Thoracic aorta (tissue), 2 donors: ENCODE results near the gene KBTBD2. TPM values are rescaled to one million over a fixed set of nuclear protein-coding genes. Genes with fewer than 3 reads are reported as not detected.
"Not testable (repeated sequence)": the region's sequence is repeated elsewhere in the genome, so short reads cannot be mapped to it uniquely, and the experiment has no call there.

Experiments
- ATAC-seq: fragments of 150-250 bp; one replicate; pipeline ENCODE4 v1.8.0; 2017; ENCODE audit warnings: low read depth; ENCODE audit not compliant: insufficient number of reproducible peaks, low FRiP score
- DNase-seq: peaks from one replicate; pipeline ENCODE4 v3.0.0-alpha.2; 2020; ENCODE audit warnings: low spot score
- H3K27ac ChIP-seq, 2 donors: fragments of 200-600 bp; sonication (generic); 1 replicate in 1 of 2; 2 replicates in 1 of 2; pipeline ENCODE4 v1.5.1; 2016; ENCODE audit warnings: mild to moderate bottlenecking in 2 of 2, moderate library complexity in 2 of 2
- H3K27me3 ChIP-seq: fragments of 200-600 bp; sonication (generic); replicated peaks from 2 replicates; pipeline ENCODE4 v1.6.0; 2016; ENCODE audit warnings: mild to moderate bottlenecking; ENCODE audit not compliant: insufficient read depth
- H3K36me3 ChIP-seq: fragments of 200-600 bp; sonication (generic); one replicate; pipeline ENCODE4 v1.5.1; 2016
- H3K4me1 ChIP-seq, 2 donors: fragments of 200-600 bp; sonication (generic); 1 replicate in 1 of 2; 2 replicates in 1 of 2; pipeline versions ENCODE4 v1.5.1 to v1.6.0; 2016; ENCODE audit warnings: low read depth in 2 of 2, mild to moderate bottlenecking in 1 of 2; ENCODE audit not compliant: control insufficient read depth in 1 of 2
- H3K4me3 ChIP-seq: fragments of 200-600 bp; sonication (generic); 2 replicates; pipeline ENCODE4 v1.5.1; 2016; ENCODE audit warnings: mild to moderate bottlenecking
- H3K9me3 ChIP-seq: fragments of 200-600 bp; sonication (generic); 2 replicates; pipeline ENCODE4 v1.5.1; 2016
- CTCF ChIP-seq: fragments of 200-600 bp; sonication (generic); IDR thresholded peaks from one replicate; pipeline ENCODE4 v1.5.1; 2019; ENCODE audit warnings: antibody characterized with exemption
- total RNA-seq, 2 donors: library from RNA; depleted of rRNA; stranded (reverse); fragments of >200 nt; gene quantifications; one replicate each; pipeline versions ENCODE4 v1.1.0 to v1.2.3, GENCODE V29; 2016

Gene KBTBD2
- total RNA-seq, 2 donors from 2014 or later = 24.1 to 47.9 TPM

GRCh38 chr7:32901629-32902028 is 10.1 kb upstream of the KBTBD2 start:
- no peaks in the 10 kb centered on the region for H3K36me3 ChIP-seq
- H3K27me3 ChIP-seq = no peaks in the 10 kb centered on the region
- ATAC-seq (no peak), DNase-seq (no peak)
- no peaks in the 10 kb centered on the region for H3K9me3 ChIP-seq
- H3K4me1 ChIP-seq = peaks cover 0 to 5% of the 10 kb centered on the region in 2 donors
- TF ChIP-seq CTCF = no peak
- H3K4me3 ChIP-seq = no peak overlapping the region
- no peak overlapping the region for H3K27ac ChIP-seq

- Histone ChIP-seq H3K27ac (no peak overlapping the region), H3K9me3 (no peaks in the 10 kb centered on the region), H3K4me1 (peaks cover 0 to 5% of the 10 kb centered on the region in 2 donors), H3K27me3 (no peaks in the 10 kb centered on the region), H3K4me3 (no peak overlapping the region), H3K36me3 (no peaks in the 10 kb centered on the region)
- TF ChIP-seq CTCF = no peak
- DNase-seq (no peak), ATAC-seq (no peak)
Measured at GRCh38 chr7:32900433-32900995, 9.0 kb upstream of the KBTBD2 start.

DNA sequence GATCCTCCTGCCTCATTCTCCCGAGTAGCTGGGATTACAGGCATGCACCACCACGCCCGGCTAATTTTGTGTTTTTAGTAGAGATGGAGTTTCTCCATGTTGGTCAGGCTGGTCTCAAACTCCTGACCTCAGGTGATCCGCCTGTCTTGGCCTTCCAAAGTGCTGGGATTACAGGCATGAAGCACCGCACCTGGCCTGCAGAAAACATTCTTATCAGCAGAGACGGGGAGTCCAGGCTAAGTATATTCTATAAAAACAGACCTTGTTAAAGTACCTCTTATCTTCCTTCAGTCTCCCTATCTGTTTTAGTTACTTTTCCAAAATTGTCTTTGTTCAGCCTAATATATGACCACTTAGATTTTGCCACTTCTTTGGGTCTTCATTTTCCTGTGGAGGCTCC is 5.8 kb upstream of the KBTBD2 start:
- H3K4me3 ChIP-seq, H3K36me3 ChIP-seq, DNase-seq, H3K27ac ChIP-seq, H3K9me3 ChIP-seq, ATAC-seq, H3K27me3 ChIP-seq: not testable (repeated sequence)
- peaks cover 7 to 10% of the 10 kb centered on the region in 2 donors for H3K4me1 ChIP-seq

- ATAC-seq (no peak), DNase-seq (no peak)
- Histone ChIP-seq H3K4me1 (peaks cover 7 to 10% of the 10 kb centered on the region in 2 donors), H3K27ac (no peak overlapping the region), H3K27me3 (no peaks in the 10 kb centered on the region), H3K36me3 (no peaks in the 10 kb centered on the region), H3K9me3 (no peaks in the 10 kb centered on the region), H3K4me3 (no peak overlapping the region)
- TF ChIP-seq CTCF = no peak
Measured at GRCh38 chr7:32896564-32897347, 5.2 kb upstream of the KBTBD2 start.

- Histone ChIP-seq H3K27me3 (no peaks in the 10 kb centered on the region), H3K4me1 (peaks cover 14 to 20% of the 10 kb centered on the region in 2 donors), H3K9me3 (no peaks in the 10 kb centered on the region), H3K36me3 (no peaks in the 10 kb centered on the region), H3K27ac (no peak overlapping the region), H3K4me3 (no peak overlapping the region)
- ATAC-seq = no peak
- DNase-seq = no peak
- TF ChIP-seq CTCF = no peak
Measured at GRCh38 chr7:32894171-32894570, 2.6 kb upstream of the KBTBD2 start.
